HEK293 (cell line): ENCODE data around the gene CFAP99.

Experiments
- CTCF ChIA-PET: fragments of 350-600 bp; formaldehyde crosslinking; extraction: SDS; loops from one replicate; lab custom pipeline; 2021; ENCODE audit warnings: antibody characterized with exemption; lab: Yijun Ruan, JAX
- POLR2A ChIA-PET: fragments of 300-600 bp; formaldehyde crosslinking; extraction: SDS; loops from one replicate; lab custom pipeline; 2020; ENCODE audit warnings: antibody characterized with exemption, inconsistent platforms; lab: Yijun Ruan, JAX
- H3K27ac ChIP-seq: fragments of 200-500 bp; sonication (Bioruptor generic); 2 replicates; pipeline ENCODE4 v1.5.1; 2014; ENCODE audit warnings: low read depth, low read length, control low read depth, inconsistent platforms; ENCODE audit errors: extremely low read depth
- H3K36me3 ChIP-seq, 2 experiments: fragments of 200-500 bp in 1 of 2; sonication (Bioruptor generic) in 1 of 2; 1 replicate in 1 of 2; 2 replicates in 1 of 2; pipeline ENCODE4 v1.5.1; 2014 to 2017; ENCODE audit warnings: inconsistent platforms in 2 of 2, low read length in 2 of 2; ENCODE audit not compliant: control insufficient read depth in 2 of 2, insufficient read depth in 1 of 2
- H3K4me1 ChIP-seq: fragments of 200-500 bp; sonication (Bioruptor generic); 2 replicates; pipeline ENCODE4 v1.5.1; 2014; ENCODE audit warnings: mild to moderate bottlenecking, low read length, inconsistent platforms; ENCODE audit not compliant: control insufficient read depth, insufficient read depth
- H3K4me3 ChIP-seq: 2 replicates; pipeline ENCODE4 v1.5.1; 2011; ENCODE audit warnings: low read depth, mild to moderate bottlenecking, control low read depth, low read length, moderate library complexity
- H3K9me3 ChIP-seq: fragments of 200-500 bp; sonication (Bioruptor generic); 2 replicates; pipeline ENCODE4 v1.5.1; 2014; ENCODE audit warnings: low read depth, low read length, inconsistent platforms; ENCODE audit not compliant: control insufficient read depth, insufficient read depth
- EGR2 ChIP-seq: fragments of 450-650 bp; formaldehyde crosslinking; IDR thresholded peaks from 2 replicates; pipeline ENCODE4 v1.5.1; 2016; ENCODE audit warnings: low read depth, missing biosample characterization, missing genetic modification characterization
- PRDM6 ChIP-seq: fragments of 450-650 bp; formaldehyde crosslinking; IDR thresholded peaks from 2 replicates; pipeline ENCODE4 v1.5.1; 2017; ENCODE audit warnings: missing biosample characterization, missing genetic modification characterization
- REST ChIP-seq: fragments of 450-650 bp; formaldehyde crosslinking; IDR thresholded peaks from 2 replicates; pipeline ENCODE4 v1.5.1; 2016; ENCODE audit warnings: missing biosample characterization, missing genetic modification characterization
- SP3 ChIP-seq: fragments of 450-650 bp; formaldehyde crosslinking; IDR thresholded peaks from 2 replicates; pipeline ENCODE4 v1.5.1; 2016; ENCODE audit warnings: missing biosample characterization, missing genetic modification characterization
- ZNF10 ChIP-seq: fragments of 450-650 bp; formaldehyde crosslinking; IDR thresholded peaks from 2 replicates; pipeline ENCODE4 v1.5.1; 2017; ENCODE audit warnings: missing biosample characterization, missing genetic modification characterization
- ZNF146 ChIP-seq: fragments of 450-650 bp; formaldehyde crosslinking; IDR thresholded peaks from 2 replicates; pipeline ENCODE4 v1.5.1; 2016; ENCODE audit warnings: missing biosample characterization, missing genetic modification characterization
- ZNF221 ChIP-seq: fragments of 450-650 bp; formaldehyde crosslinking; IDR thresholded peaks from 2 replicates; pipeline ENCODE4 v1.5.1; 2017; ENCODE audit warnings: missing biosample characterization, missing genetic modification characterization, borderline replicate concordance
- ZNF248 ChIP-seq: fragments of 450-650 bp; formaldehyde crosslinking; IDR thresholded peaks from 2 replicates; pipeline ENCODE4 v1.5.1; 2017; ENCODE audit warnings: missing biosample characterization, missing genetic modification characterization
- ZNF335 ChIP-seq: fragments of 450-650 bp; formaldehyde crosslinking; conservative IDR thresholded peaks from 2 replicates; pipeline ENCODE4 v1.5.1; 2016; ENCODE audit warnings: missing biosample characterization, missing genetic modification characterization
- ZNF473 ChIP-seq: fragments of 450-650 bp; formaldehyde crosslinking; IDR thresholded peaks from 2 replicates; pipeline ENCODE4 v1.5.1; 2017; ENCODE audit warnings: missing biosample characterization, missing genetic modification characterization
- ZNF488 ChIP-seq: fragments of 450-650 bp; formaldehyde crosslinking; IDR thresholded peaks from 2 replicates; pipeline ENCODE4 v1.5.1; 2016; ENCODE audit warnings: missing biosample characterization, missing genetic modification characterization
- ZNF558 ChIP-seq: fragments of 450-650 bp; formaldehyde crosslinking; IDR thresholded peaks from 2 replicates; pipeline ENCODE4 v1.5.1; 2016; ENCODE audit warnings: missing biosample characterization, missing genetic modification characterization
- ZNF561 ChIP-seq: fragments of 450-650 bp; IDR thresholded peaks from 2 replicates; pipeline ENCODE4 v1.5.1; 2018; ENCODE audit warnings: missing biosample characterization, missing genetic modification characterization, borderline replicate concordance
- ZSCAN23 ChIP-seq: fragments of 450-650 bp; formaldehyde crosslinking; IDR thresholded peaks from 2 replicates; pipeline ENCODE4 v1.5.1; 2016; ENCODE audit warnings: missing biosample characterization, missing genetic modification characterization

Gene CFAP99

DNA sequence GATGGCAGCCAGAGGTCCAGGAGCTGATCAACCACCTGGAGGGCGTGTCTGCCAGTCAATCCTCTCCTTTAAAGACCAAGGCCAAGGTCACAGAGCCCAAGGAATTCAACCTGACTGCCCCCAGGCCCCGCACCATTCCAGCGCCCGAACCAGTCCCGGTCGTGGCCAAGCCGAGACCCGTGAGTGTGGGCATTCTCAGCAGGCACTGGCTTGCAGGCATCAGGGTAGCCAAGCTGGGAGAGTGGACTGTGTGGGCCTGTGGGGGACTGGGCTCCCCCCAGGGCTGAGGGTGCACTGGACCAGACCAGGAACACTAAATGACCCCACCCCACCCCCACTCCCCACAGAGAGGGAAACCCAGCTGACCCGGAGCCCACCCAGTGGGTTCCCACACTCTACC lies 26.4 kb downstream of the CFAP99 start:
- H3K4me1 ChIP-seq, result no peaks in the 10 kb centered on the region
- H3K4me3 ChIP-seq, result no peak overlapping the region
- H3K36me3 ChIP-seq, result no peaks in the 10 kb centered on the region
- no peak overlapping the region for H3K27ac ChIP-seq
- ChIA-PET POLR2A (interaction anchor here (0.6 kb wide), 1 partner anchor 755 kb away, joined by 5 read pairs; no protein-coding TSS in a partner anchor), CTCF (interaction anchor here (1.0 to 1.2 kb wide), 2 partner anchors 11 to 45 kb away, joined by 3 read pairs; no protein-coding TSS in a partner anchor)
- TF ChIP-seq ZNF558 (no peak), PRDM6 (tag by site-specific recombination) (no peak), ZNF473 (no peak), REST (no peak), ZNF10 (tag by site-specific recombination) (no peak)
- no peaks in the 10 kb centered on the region for H3K9me3 ChIP-seq

DNA sequence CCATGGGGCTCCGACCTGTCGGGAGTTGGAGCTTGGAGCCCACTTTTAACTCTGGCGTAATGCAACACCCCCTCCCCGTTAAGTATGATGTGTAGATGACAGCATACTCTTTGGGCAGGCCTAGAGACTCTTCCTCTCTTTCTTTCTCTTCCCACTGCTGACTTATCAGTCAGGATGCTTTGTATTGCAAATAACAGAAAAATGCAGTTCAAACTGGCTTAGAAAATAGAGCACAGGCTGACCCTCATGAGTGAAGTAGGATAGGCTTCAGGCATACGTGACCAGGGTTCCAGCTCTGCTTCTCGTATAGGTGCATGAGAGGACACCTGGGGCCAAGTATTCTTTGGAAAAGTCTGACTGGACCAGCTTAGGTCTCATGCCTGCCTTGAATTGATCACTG lies 26.8 kb downstream of the CFAP99 start:
- ChIA-PET CTCF (interaction anchor here (1.0 to 1.2 kb wide), 2 partner anchors 11 to 44 kb away, joined by 3 read pairs; no protein-coding TSS in a partner anchor), POLR2A (interaction anchor here (0.6 kb wide), 1 partner anchor 754 kb away, joined by 5 read pairs; no protein-coding TSS in a partner anchor)
- Histone ChIP-seq H3K4me3 (no peak overlapping the region), H3K36me3 (no peaks in the 10 kb centered on the region), H3K4me1 (no peaks in the 10 kb centered on the region), H3K27ac (no peak overlapping the region), H3K9me3 (no peaks in the 10 kb centered on the region)
- TF ChIP-seq ZNF221 (no peak), SP3 (tag by site-specific recombination) (no peak), ZNF335 (no peak), PRDM6 (tag by site-specific recombination) (no peak), EGR2 (tag by site-specific recombination) (no peak), ZNF488 (tag by site-specific recombination) (no peak), ZNF248 (tag by site-specific recombination) (no peak), ZSCAN23 (tag by site-specific recombination) (no peak), ZNF561 (tag by site-specific recombination) (no peak), ZNF146 (tag by site-specific recombination) (no peak)
- TF ChIP-seq, all 188 proteins: peak for 0
